Suprapubic skin (tissue), 4 donors: ENCODE results near the gene MYZAP. TPM values are rescaled to one million over a fixed set of nuclear protein-coding genes. Genes with fewer than 3 reads are reported as not detected.

ENCODE experiments used
- DNase-seq, 2 donors: peaks; one replicate each; pipeline ENCODE4 v3.0.0-alpha.2; 2019; ENCODE audit warnings: low spot score in 2 of 2
- H3K27ac ChIP-seq: fragments of 200-600 bp; sonication (generic); one replicate; pipeline ENCODE4 v1.5.1; 2019
- H3K27me3 ChIP-seq: fragments of 200-600 bp; sonication (generic); one replicate; pipeline ENCODE4 v1.5.1; 2019
- H3K36me3 ChIP-seq: fragments of 200-600 bp; sonication (generic); one replicate; pipeline ENCODE4 v1.5.1; 2019
- H3K4me1 ChIP-seq: fragments of 200-600 bp; sonication (generic); one replicate; pipeline ENCODE4 v1.5.1; 2019
- H3K4me3 ChIP-seq: fragments of 200-600 bp; sonication (generic); one replicate; pipeline ENCODE4 v1.5.1; 2019; ENCODE audit warnings: mild to moderate bottlenecking
- H3K9me3 ChIP-seq: fragments of 200-600 bp; sonication (generic); one replicate; pipeline ENCODE4 v1.5.1; 2019
- CTCF ChIP-seq, 2 donors: fragments of 200-600 bp in 1 of 2; fragments of 450-650 bp in 1 of 2; sonication (generic) in 1 of 2; IDR thresholded peaks; one replicate each; pipeline ENCODE4 v1.5.1; 2016 to 2019; ENCODE audit warnings: antibody characterized with exemption in 2 of 2, mild to moderate bottlenecking in 1 of 2, moderate library complexity in 1 of 2
- EP300 ChIP-seq: sonication (generic); formaldehyde crosslinking; IDR thresholded peaks from one replicate; pipeline ENCODE4 v1.6.1; 2017; ENCODE audit warnings: antibody characterized with exemption
- POLR2A ChIP-seq, 2 donors: fragments of 450-650 bp; IDR thresholded peaks; one replicate each; pipeline ENCODE4 v1.6.1; 2017; ENCODE audit warnings: antibody characterized with exemption in 2 of 2, mild to moderate bottlenecking in 2 of 2, moderate library complexity in 2 of 2
- POLR2AphosphoS5 ChIP-seq, 3 donors: sonication (generic); formaldehyde crosslinking; IDR thresholded peaks; one replicate each; pipeline ENCODE4 v1.6.1; 2017; ENCODE audit warnings: antibody characterized with exemption in 3 of 3
- WGBS: methylation state at CpG from one replicate; pipeline ENCODE4 v1.1.5; 2018; 5-methylcytosine and 5-hydroxymethylcytosine counted together
- total RNA-seq, 4 donors: library from RNA; depleted of rRNA; stranded (reverse); fragments of >200 nt; gene quantifications; one replicate each; pipeline ENCODE4 v1.1.0, GENCODE V29; 2016

Gene MYZAP
- total RNA-seq, 4 donors from 2014 or later, result 8.6 to 14.9 (median 11.6) TPM

DNA sequence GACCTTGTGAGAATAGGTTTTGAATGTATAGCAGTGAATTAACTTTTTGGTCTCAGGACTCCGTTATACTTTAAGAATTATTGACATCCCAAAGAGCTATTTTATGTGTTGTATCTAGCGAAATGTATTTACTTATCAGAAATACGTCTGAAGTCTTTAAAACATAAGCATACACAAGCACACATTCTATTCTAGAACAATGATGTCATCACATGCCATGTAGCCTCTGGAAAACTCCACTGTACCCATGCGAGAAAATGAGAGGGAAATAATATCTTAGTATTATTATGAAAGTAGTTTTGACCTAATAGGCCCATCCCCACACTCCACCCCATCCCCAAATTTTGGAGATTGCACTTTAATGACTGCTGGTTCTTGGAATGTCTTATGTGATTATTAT is 116.3 kb downstream of the MYZAP start:
- Histone ChIP-seq H3K27me3 (no peaks in the 10 kb centered on the region), H3K4me1 (peaks cover 38% of the 10 kb centered on the region), H3K36me3 (peaks cover 36% of the 10 kb centered on the region), H3K27ac (peak overlapping the region; percentile 96), H3K9me3 (no peaks in the 10 kb centered on the region), H3K4me3 (peak overlapping the region; percentile 99)
- TF ChIP-seq EP300 (no peak), POLR2AphosphoS5 (IDR thresholded peaks at IDR 0.05) (no peak), CTCF (IDR thresholded peaks at IDR 0.05) (no peak), POLR2A (IDR thresholded peaks at IDR 0.05) (no peak)
- 47% methylated on average over 4 of the region's 4 CpGs for WGBS
- no peak for DNase-seq

DNA sequence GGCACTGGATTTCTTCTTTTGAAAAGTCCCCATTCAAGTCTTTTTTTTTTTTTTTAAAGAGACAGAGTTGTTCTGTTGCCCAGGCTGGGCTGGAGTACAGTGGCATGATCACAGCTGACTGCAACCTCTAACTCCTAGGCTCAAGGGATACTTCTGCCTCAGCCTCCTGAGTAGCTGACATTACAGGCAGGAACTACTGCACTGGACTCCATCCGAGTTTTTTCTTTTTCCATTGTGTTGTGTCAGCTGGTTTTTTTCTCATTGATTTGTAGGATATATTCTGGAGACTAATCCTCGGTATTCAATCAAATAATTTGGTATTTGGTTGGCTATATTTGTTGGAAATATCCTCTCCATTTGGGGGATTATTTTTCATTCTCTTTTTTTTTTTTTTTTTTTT is 126.6 kb downstream of the MYZAP start:
- Histone ChIP-seq H3K36me3 (peaks cover 37% of the 10 kb centered on the region), H3K27me3 (no peaks in the 10 kb centered on the region), H3K4me1 (peaks cover 5% of the 10 kb centered on the region), H3K9me3 (no peaks in the 10 kb centered on the region), H3K4me3 (no peak overlapping the region), H3K27ac (no peak overlapping the region)
- no peak for TF ChIP-seq POLR2AphosphoS5 (IDR thresholded peaks at IDR 0.05)
- TF ChIP-seq POLR2A (IDR thresholded peaks at IDR 0.05), result no peak
- TF ChIP-seq EP300, result no peak
- TF ChIP-seq CTCF (IDR thresholded peaks at IDR 0.05), result no peak
- DNase-seq, result no peak
- WGBS, result 77% methylated on average over 2 of the region's 2 CpGs

DNA sequence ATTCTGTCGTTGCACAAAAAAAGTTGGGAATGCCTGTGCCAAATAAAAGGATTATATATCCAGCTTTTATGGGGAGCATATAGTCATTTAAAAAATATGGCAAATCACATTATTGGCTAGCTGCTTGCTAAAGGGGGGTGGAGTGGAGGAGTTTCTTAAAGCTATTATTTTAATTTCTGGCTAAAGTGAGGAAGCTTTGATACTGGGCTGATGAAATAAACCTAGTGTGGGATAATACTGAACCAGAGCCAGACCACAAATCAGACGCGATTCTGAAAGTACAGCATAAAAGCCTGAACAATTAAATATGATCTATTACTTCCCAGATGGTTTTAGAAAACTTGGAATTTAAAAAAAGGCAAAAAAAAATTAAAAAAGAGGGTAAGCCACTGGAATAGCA is 129.2 kb downstream of the MYZAP start:
- Histone ChIP-seq H3K9me3 (no peaks in the 10 kb centered on the region), H3K4me3 (no peak overlapping the region), H3K36me3 (peaks cover 20% of the 10 kb centered on the region), H3K27ac (no peak overlapping the region), H3K4me1 (peaks cover 5% of the 10 kb centered on the region), H3K27me3 (no peaks in the 10 kb centered on the region)
- DNase-seq, result no peak
- TF ChIP-seq EP300 (no peak), POLR2AphosphoS5 (IDR thresholded peaks at IDR 0.05) (no peak), POLR2A (IDR thresholded peaks at IDR 0.05) (no peak), CTCF (IDR thresholded peaks at IDR 0.05) (no peak)
- whole genome bisulfite sequencing, result 33% methylated on average over 3 of the region's 3 CpGs

DNA sequence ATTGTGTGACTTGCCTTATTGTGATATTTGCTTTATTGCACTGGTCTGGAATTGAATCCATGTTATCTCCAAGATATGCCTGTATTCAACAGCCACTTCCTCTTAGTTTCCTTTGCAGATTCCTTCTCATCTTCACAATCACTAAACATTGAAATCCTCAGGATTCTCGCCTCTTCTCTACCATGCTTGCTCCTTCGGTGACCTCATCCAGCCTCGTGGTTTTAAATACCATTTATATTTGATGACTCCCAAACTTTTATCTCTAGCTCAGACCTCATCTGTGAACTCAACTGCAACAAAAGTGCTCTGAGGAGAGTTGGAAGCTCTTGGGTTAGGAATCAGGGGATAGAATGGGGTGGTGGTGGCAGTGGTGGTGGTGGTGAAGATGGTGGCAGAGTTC is 134.7 kb downstream of the MYZAP start:
- H3K4me3 ChIP-seq, result no peak overlapping the region
- peaks cover 10% of the 10 kb centered on the region for H3K4me1 ChIP-seq
- H3K36me3 ChIP-seq, result no peaks in the 10 kb centered on the region
- 63% methylated on average over 3 of the region's 3 CpGs for WGBS
- DNase-seq, result no peak
- TF ChIP-seq CTCF (IDR thresholded peaks at IDR 0.05), result no peak
- no peaks in the 10 kb centered on the region for H3K27me3 ChIP-seq
- no peak overlapping the region for H3K27ac ChIP-seq
- no peaks in the 10 kb centered on the region for H3K9me3 ChIP-seq

DNA sequence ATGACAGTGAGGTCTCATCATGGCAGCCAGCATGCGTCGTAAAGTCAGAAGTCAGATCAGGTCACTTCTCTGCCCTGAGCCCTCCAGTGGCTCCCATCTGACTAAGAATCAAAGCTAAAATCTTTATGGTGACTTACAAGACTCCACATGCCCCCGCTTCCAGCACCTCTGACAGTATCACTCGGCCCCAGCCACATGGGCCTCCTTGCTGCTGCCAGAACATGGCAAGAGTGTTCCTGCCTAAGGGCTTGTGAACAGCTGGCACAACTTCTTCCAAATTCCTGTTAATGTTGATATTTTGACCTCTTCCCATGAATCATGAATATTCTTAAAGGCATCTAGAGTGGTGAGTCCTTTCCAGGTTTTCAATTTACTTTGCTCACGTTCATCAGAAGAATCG is 135.3 kb downstream of the MYZAP start:
- DNase-seq, result no peak
- TF ChIP-seq POLR2A (IDR thresholded peaks at IDR 0.05) (no peak), EP300 (no peak), POLR2AphosphoS5 (IDR thresholded peaks at IDR 0.05) (no peak), CTCF (IDR thresholded peaks at IDR 0.05) (no peak)
- Histone ChIP-seq H3K27ac (no peak overlapping the region), H3K27me3 (no peaks in the 10 kb centered on the region), H3K4me1 (peaks cover 10% of the 10 kb centered on the region), H3K4me3 (no peak overlapping the region), H3K36me3 (no peaks in the 10 kb centered on the region), H3K9me3 (no peaks in the 10 kb centered on the region)
- 65% methylated on average over 6 of the region's 6 CpGs for WGBS
